Stimulated activated naive B cell treated with anti-CD40 and anti-IgM and Interleukin-4, amounts not matched to agents 10 μg/mL and 1 μg/mL and 100 μg/mL, for 72 hours (primary cell): Measurements from ENCODE around the gene ATP2B3.

ENCODE experiments used
- ATAC-seq, 2 donors: fragments of 150-1000 bp; cut with Tn5 transposase; replicated peaks; 2 replicates each; pipeline ENCODE4 v1.10.0; 2021; ENCODE audit warnings: moderate library complexity in 1 of 2
- DNase-seq: peaks from one replicate; pipeline ENCODE4 v3.0.0; 2021
- H3K27ac Mint-ChIP-seq: one replicate; pipeline ENCODE4 v1.8.0; 2022; ENCODE audit warnings: mild to moderate bottlenecking, mixed read lengths
- H3K27me3 Mint-ChIP-seq, 2 donors: one replicate each; pipeline ENCODE4 v1.8.0; 2022; ENCODE audit warnings: mixed read lengths in 2 of 2
- H3K36me3 Mint-ChIP-seq, 2 donors: one replicate each; pipeline ENCODE4 v1.8.0; 2022; ENCODE audit warnings: mixed read lengths in 2 of 2, mild to moderate bottlenecking in 1 of 2
- H3K4me1 Mint-ChIP-seq, 2 donors: one replicate each; pipeline ENCODE4 v1.8.0; 2022; ENCODE audit warnings: mixed read lengths in 2 of 2, mild to moderate bottlenecking in 1 of 2
- H3K4me3 Mint-ChIP-seq, 2 donors: one replicate each; pipeline ENCODE4 v1.8.0; 2022; ENCODE audit warnings: mild to moderate bottlenecking in 2 of 2, mixed read lengths in 2 of 2, moderate library complexity in 1 of 2
- H3K9me3 Mint-ChIP-seq, 2 donors: one replicate each; pipeline ENCODE4 v1.8.0; 2022; ENCODE audit warnings: mixed read lengths in 2 of 2, mild to moderate bottlenecking in 1 of 2

The ATP2B3 gene

GRCh38 chrX:153544727-153545126 lies 27.3 kb downstream of the ATP2B3 start:
- no peak for DNase-seq
- Mint-ChIP-seq H3K36me3 (no peaks in the 10 kb centered on the region), H3K9me3 (no peaks in the 10 kb centered on the region), H3K27ac (no peak overlapping the region), H3K4me3 (no peak overlapping the region), H3K4me1 (no peaks in the 10 kb centered on the region), H3K27me3 (peaks cover 21 to 25% of the 10 kb centered on the region in 2 donors)
- no peak for ATAC-seq

DNA sequence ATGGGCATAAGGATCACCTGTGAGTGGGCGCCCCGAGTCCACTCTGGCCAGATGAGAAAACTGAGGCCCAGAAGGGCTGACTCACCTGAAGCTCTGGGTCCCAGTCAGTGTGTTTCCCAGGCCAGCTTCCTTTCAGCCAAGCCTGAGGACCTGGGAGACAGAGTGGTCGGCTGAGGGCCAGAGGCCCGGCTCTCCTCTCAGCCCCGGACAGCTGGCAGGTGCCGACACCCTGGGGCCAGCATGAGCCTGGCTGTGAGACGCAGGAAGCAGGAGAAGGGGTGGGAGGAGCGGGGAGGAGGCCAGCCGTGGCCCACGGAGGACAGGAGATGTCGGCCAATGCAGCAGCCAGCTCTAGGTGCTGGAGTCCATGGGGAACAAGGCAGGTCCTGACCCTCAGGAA lies 28.9 kb downstream of the ATP2B3 start:
- H3K27me3 Mint-ChIP-seq: peaks cover 11 to 17% of the 10 kb centered on the region in 2 donors
- no peak for DNase-seq
- H3K27ac Mint-ChIP-seq: no peak overlapping the region
- H3K4me3 Mint-ChIP-seq: no peak overlapping the region
- no peaks in the 10 kb centered on the region for H3K4me1 Mint-ChIP-seq
- no peaks in the 10 kb centered on the region for H3K9me3 Mint-ChIP-seq
- no peaks in the 10 kb centered on the region for H3K36me3 Mint-ChIP-seq
- ATAC-seq: no peak

DNA sequence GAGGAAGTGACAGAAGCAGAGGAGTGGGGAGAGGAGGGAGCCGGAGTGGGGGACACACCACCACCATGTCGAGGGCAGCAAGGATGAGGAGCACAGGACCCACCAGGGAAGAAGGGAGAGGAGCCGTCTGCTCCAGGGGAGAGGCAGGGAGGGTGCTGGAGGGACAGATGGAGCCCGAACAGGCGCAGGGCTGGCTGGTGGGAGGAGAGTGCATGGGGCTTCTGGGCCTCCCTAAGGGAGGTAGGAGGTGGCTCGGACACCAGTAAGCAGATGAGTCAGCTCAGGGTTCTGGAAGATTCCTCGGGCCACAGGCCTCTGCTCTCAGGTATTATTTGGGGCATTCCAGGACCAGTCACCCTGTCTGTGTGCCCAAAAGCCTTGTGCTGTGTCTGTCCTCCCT lies 29.8 kb downstream of the ATP2B3 start:
- H3K27me3 Mint-ChIP-seq: peaks cover 12 to 20% of the 10 kb centered on the region in 2 donors
- no peak overlapping the region for H3K4me3 Mint-ChIP-seq

DNA sequence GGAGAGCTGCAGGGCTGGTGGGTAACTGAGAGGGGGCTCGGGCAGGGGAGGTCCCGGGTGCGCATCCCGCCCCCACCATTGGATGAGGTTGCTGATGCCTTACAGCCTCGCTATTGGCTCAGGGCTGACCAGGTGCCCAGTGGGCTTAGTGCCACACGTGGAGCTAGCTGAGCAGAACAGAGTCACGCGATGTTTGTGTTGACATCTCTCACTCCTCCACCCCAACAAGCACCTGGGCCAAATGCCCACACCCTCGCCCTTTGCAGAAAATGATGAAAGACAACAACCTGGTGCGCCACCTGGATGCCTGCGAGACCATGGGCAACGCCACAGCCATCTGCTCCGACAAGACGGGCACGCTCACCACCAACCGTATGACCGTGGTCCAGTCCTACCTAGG lies 31.8 kb downstream of the ATP2B3 start:
- no peak overlapping the region for H3K27ac Mint-ChIP-seq
- H3K27me3 Mint-ChIP-seq: peaks cover 24 to 34% of the 10 kb centered on the region in 2 donors
- no peaks in the 10 kb centered on the region for H3K36me3 Mint-ChIP-seq
- H3K4me3 Mint-ChIP-seq: no peak overlapping the region
- ATAC-seq (no peak), DNase-seq (no peak)
- H3K4me1 Mint-ChIP-seq: no peaks in the 10 kb centered on the region
- no peaks in the 10 kb centered on the region for H3K9me3 Mint-ChIP-seq

More for the DNA sequence above, 29.8 kb downstream of the ATP2B3 start:
- ATAC-seq (no peak), DNase-seq (no peak)
- Mint-ChIP-seq H3K9me3 (no peaks in the 10 kb centered on the region), H3K36me3 (no peaks in the 10 kb centered on the region), H3K4me1 (no peaks in the 10 kb centered on the region), H3K27ac (no peak overlapping the region)

DNA sequence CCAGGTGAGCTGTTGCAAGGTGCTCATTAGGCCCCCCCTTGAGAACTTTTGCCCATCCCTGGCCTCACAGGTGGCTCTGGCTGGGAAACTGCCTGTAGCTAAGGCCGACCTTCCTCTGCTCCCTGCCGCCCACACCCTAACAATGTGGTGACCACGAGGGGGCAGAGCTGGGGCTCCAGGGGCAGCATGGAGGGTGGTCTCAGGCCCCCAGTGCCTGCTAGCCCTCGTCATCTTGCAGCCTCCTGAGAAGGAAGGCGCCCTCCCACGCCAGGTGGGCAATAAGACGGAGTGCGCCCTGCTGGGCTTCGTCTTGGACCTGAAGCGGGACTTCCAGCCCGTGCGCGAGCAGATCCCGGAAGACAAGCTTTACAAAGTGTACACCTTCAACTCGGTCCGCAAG lies 32.4 kb downstream of the ATP2B3 start:
- no peak overlapping the region for H3K27ac Mint-ChIP-seq
- H3K36me3 Mint-ChIP-seq: no peaks in the 10 kb centered on the region
- H3K9me3 Mint-ChIP-seq: no peaks in the 10 kb centered on the region
- H3K4me3 Mint-ChIP-seq: no peak overlapping the region
- DNase-seq (no peak), ATAC-seq (no peak)
- peaks cover 24 to 34% of the 10 kb centered on the region in 2 donors for H3K27me3 Mint-ChIP-seq
- H3K4me1 Mint-ChIP-seq: peaks cover 0 to 5% of the 10 kb centered on the region in 2 donors

- Mint-ChIP-seq H3K4me3 (no peak overlapping the region), H3K36me3 (no peaks in the 10 kb centered on the region), H3K27me3 (peaks cover 30 to 43% of the 10 kb centered on the region in 2 donors), H3K9me3 (no peaks in the 10 kb centered on the region), H3K27ac (no peak overlapping the region), H3K4me1 (peaks cover 2 to 10% of the 10 kb centered on the region in 2 donors)
- no peak for ATAC-seq
- no peak for DNase-seq
Observed at GRCh38 chrX:153551135-153551534, 33.7 kb downstream of the ATP2B3 start.

GRCh38 chrX:153554519-153555167 lies 37.2 kb downstream of the ATP2B3 start:
- H3K27me3 Mint-ChIP-seq: peaks cover 25 to 31% of the 10 kb centered on the region in 2 donors
- DNase-seq: peak; percentile 40

GRCh38 chrX:153556767-153557166 lies 39.3 kb downstream of the ATP2B3 start:
- no peak for DNase-seq
- Mint-ChIP-seq H3K27me3 (peaks cover 25 to 39% of the 10 kb centered on the region in 2 donors), H3K9me3 (no peaks in the 10 kb centered on the region), H3K36me3 (no peaks in the 10 kb centered on the region), H3K4me1 (peaks cover 2 to 10% of the 10 kb centered on the region in 2 donors), H3K27ac (no peak overlapping the region), H3K4me3 (no peak overlapping the region)
- ATAC-seq: no peak

More at GRCh38 chrX:153554519-153555167, 37.2 kb downstream of the ATP2B3 start:
- ATAC-seq: peak; percentile 78 to 83
- H3K4me3 Mint-ChIP-seq: no peak overlapping the region
- no peaks in the 10 kb centered on the region for H3K9me3 Mint-ChIP-seq
- no peaks in the 10 kb centered on the region for H3K36me3 Mint-ChIP-seq
- H3K27ac Mint-ChIP-seq: no peak overlapping the region
- H3K4me1 Mint-ChIP-seq: peaks cover 2 to 10% of the 10 kb centered on the region in 2 donors

DNA sequence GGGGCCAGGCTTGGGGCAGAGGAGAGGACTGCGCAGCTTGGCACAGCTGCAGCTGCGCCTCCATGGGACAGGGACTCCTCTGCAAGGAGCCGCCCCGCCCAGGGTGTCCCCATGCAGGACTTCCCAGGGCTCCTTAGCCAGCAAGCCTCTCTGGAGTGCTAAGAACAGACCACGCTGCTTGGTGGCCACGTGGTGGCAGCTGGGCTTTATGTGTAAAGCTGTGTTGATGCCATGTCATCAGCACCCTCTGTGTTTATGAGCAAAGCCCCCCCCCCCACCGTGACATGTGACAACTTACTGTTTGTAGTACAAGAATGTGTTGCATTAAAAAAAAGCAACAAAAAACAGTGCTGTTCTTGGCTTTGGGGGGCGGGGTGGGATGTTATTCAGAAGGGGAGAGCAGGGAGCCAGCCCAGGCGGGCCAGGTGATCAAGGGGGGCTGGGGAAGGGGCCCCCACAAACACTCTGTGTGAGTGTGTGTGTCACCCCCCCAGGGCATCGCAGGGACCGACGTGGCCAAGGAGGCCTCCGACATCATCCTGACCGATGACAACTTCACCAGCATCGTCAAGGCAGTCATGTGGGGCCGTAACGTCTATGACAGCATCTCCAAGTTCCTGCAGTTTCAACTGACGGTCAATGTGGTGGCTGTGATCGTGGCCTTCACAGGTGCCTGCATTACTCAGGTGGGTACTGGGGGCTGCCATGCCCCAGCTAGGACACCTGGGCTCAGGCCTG lies 40.3 kb downstream of the ATP2B3 start:
- no peaks in the 10 kb centered on the region for H3K36me3 Mint-ChIP-seq
- no peak overlapping the region for H3K27ac Mint-ChIP-seq
- no peak for ATAC-seq

GRCh38 chrX:153560000-153560399 lies 42.6 kb downstream of the ATP2B3 start:
- Mint-ChIP-seq H3K4me3 (no peak overlapping the region), H3K9me3 (no peaks in the 10 kb centered on the region), H3K36me3 (no peaks in the 10 kb centered on the region), H3K27ac (no peak overlapping the region), H3K27me3 (peaks cover 11 to 22% of the 10 kb centered on the region in 2 donors), H3K4me1 (peaks cover 5 to 11% of the 10 kb centered on the region in 2 donors)
- ATAC-seq (no peak), DNase-seq (no peak)

More for the DNA sequence above, 40.3 kb downstream of the ATP2B3 start:
- peaks cover 2 to 10% of the 10 kb centered on the region in 2 donors for H3K4me1 Mint-ChIP-seq
- no peak for DNase-seq
- H3K4me3 Mint-ChIP-seq: no peak overlapping the region
- peaks cover 17 to 30% of the 10 kb centered on the region in 2 donors for H3K27me3 Mint-ChIP-seq
- H3K9me3 Mint-ChIP-seq: no peaks in the 10 kb centered on the region

GRCh38 chrX:153560466-153560865 lies 43.0 kb downstream of the ATP2B3 start:
- ATAC-seq: no peak
- Mint-ChIP-seq H3K27me3 (peaks cover 6 to 18% of the 10 kb centered on the region in 2 donors), H3K9me3 (no peaks in the 10 kb centered on the region), H3K27ac (no peak overlapping the region), H3K36me3 (no peaks in the 10 kb centered on the region), H3K4me1 (peaks cover 3 to 7% of the 10 kb centered on the region in 2 donors), H3K4me3 (no peak overlapping the region)
- DNase-seq: no peak

DNA sequence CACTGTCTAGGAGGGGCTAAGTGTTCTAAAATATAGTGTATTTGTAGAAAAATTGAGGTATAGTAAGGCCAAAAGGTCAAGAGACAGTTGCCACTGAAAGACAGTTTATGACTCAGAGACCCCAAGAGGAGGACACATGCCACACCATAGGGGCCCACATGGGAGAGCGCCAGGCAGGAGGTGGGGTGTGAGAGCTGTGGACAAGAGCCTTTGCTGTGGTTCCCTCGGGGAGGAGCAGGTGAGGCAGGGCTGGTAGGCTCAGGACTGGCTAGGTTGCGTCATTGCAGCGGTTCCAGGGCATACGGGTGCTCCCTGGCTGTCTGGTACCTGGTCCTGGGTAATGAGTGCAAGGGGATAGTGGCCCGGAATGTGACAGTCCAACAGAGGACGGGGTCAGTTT lies 43.9 kb downstream of the ATP2B3 start:
- Mint-ChIP-seq H3K27ac (no peak overlapping the region), H3K9me3 (no peaks in the 10 kb centered on the region), H3K36me3 (no peaks in the 10 kb centered on the region), H3K4me1 (peaks cover 3 to 6% of the 10 kb centered on the region in 2 donors), H3K4me3 (no peak overlapping the region), H3K27me3 (peaks cover 5 to 13% of the 10 kb centered on the region in 2 donors)
- ATAC-seq: no peak
- DNase-seq: no peak

DNA sequence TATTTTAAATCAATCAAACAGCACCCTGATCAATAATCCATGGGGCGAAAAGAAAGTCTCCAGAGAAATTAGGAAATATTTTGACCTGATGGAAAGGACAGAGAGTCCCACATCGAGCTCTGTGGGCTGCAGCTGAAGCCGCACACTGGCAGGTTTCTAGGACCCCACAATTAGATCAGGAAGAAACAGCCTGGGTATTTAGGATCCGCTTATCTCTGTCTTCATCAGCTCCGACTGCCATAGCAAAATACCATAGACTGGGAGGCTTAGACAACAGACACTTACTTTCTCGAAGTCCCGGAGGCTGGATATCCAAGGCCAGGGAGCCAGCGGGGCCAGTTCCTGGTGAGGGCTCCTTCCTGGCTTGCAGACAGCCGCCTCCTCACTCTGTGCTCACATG lies 45.1 kb downstream of the ATP2B3 start:
- Mint-ChIP-seq H3K36me3 (no peaks in the 10 kb centered on the region), H3K9me3 (no peaks in the 10 kb centered on the region), H3K4me1 (peaks cover 3 to 6% of the 10 kb centered on the region in 2 donors), H3K27me3 (peaks cover 5 to 13% of the 10 kb centered on the region in 2 donors), H3K4me3 (no peak overlapping the region), H3K27ac (no peak overlapping the region)
- no peak for ATAC-seq
- DNase-seq: no peak

DNA sequence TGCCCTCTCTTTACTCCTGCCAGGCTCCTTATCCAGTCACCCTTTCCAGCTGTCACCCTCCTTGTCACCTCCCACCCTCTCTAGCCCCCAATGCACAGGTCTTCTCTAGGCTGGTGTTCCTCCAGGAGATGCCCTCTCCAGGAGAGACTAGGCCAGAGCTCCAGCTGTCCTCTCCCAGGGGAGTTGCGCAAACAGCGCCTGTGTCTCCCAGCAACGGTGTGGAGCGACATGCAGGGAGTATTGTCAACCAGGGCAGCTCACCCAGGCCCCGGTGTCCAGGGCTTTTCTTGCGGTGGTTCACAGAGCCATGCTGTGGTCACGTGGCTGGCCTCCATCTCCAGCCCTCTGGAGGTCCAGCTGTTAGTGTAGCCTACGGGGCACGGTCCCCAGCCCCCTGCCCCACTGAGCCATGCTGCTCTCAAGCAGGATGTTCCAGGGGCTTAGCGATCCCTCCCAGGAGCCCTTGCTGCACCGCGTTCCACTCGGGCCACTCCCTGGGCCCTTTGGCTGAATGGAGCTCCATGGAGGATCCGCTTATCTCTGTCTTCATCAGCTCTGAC lies 46.7 kb downstream of the ATP2B3 start:
- H3K9me3 Mint-ChIP-seq: no peaks in the 10 kb centered on the region
- no peak for ATAC-seq
- peak overlapping the region; percentile 20 for H3K27ac Mint-ChIP-seq
- peaks cover 2 to 10% of the 10 kb centered on the region in 2 donors for H3K27me3 Mint-ChIP-seq
- H3K4me1 Mint-ChIP-seq: peaks cover 3 to 6% of the 10 kb centered on the region in 2 donors
- H3K36me3 Mint-ChIP-seq: no peaks in the 10 kb centered on the region
- no peak overlapping the region for H3K4me3 Mint-ChIP-seq
- DNase-seq: no peak
